SH-SY5Y (cell line): Measurements from ENCODE around the gene CACNA1E.

ENCODE experiments used
- GATA2 ChIP-seq: IDR thresholded peaks from 2 replicates; pipeline ENCODE4 v1.6.1; 2011; ENCODE audit warnings: mild to moderate bottlenecking, low read depth, low read length
- GATA3 ChIP-seq: IDR thresholded peaks from 2 replicates; pipeline ENCODE4 v1.6.1; 2011; ENCODE audit warnings: low read depth, mild to moderate bottlenecking, low read length, moderate library complexity

- no peak for TF ChIP-seq GATA2
- no peak for TF ChIP-seq GATA3
Measured at GRCh38 chr1:181737056-181737455, 253.7 kb downstream of the CACNA1E start.
